NT2/D1 (cell line): ENCODE measurements around the gene TSR2.

Experiments used
- SUZ12 ChIP-seq: IDR thresholded peaks from 2 replicates; pipeline ENCODE4 v1.6.1; 2011; ENCODE audit not compliant: insufficient read length, insufficient read depth; ENCODE audit errors: extremely low read depth
- ZNF274 ChIP-seq: IDR thresholded peaks from 2 replicates; pipeline ENCODE4 v1.6.1; 2011; ENCODE audit warnings: mild to moderate bottlenecking, low read depth, low read length

DNA sequence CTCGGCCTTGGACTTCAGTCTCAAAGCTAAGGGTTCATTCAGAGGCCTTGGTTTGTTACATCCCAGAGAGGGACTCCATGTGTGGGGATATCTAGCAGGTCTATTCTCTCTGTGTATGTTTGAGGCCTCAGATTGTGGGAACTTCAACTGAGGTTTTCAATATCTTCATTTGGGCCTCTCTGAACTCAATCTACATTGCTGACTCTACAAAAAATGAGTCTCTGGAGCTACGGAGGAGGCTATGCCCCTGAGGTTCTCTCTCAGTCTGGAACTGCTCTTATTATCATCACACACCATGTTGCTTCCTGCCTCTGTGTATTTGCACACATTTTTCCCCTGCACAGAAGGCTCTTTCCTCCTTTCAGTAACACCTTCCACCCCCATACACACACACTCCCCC is 5.1 kb upstream of the TSR2 start:
- TF ChIP-seq SUZ12 (no peak), ZNF274 (no peak)
